Mesenchymal stem cell (in vitro differentiated cells and primary cell): ENCODE data around the gene ZNF23.

Experiments
- DNase-seq: peaks from one replicate; pipeline ENCODE4 v3.0.0-alpha.2; 2013
- H2AFZ ChIP-seq: one replicate; pipeline ENCODE4 v1.6.1; 2013; ENCODE audit warnings: low read depth, mild to moderate bottlenecking, control low read depth, inconsistent platforms, low read length, moderate library complexity
- H2AK5ac ChIP-seq: 2 replicates; pipeline ENCODE4 v1.6.1; 2013; ENCODE audit warnings: low read length, moderate library complexity, mild to moderate bottlenecking, inconsistent platforms; ENCODE audit not compliant: severe bottlenecking
- H2BK120ac ChIP-seq: one replicate; pipeline ENCODE4 v1.6.1; 2013; ENCODE audit warnings: low read depth, mild to moderate bottlenecking, inconsistent platforms, low read length, moderate library complexity
- H2BK12ac ChIP-seq, 2 experiments: one replicate each; pipeline ENCODE4 v1.6.1; 2013; ENCODE audit warnings: inconsistent platforms in 2 of 2, low read length in 2 of 2, mild to moderate bottlenecking in 2 of 2, moderate library complexity in 2 of 2, control low read depth in 1 of 2
- H2BK15ac ChIP-seq: one replicate; pipeline ENCODE4 v1.6.1; 2013; ENCODE audit warnings: mild to moderate bottlenecking, low read depth, inconsistent platforms; ENCODE audit not compliant: poor library complexity, severe bottlenecking
- H2BK5ac ChIP-seq: 2 replicates; pipeline ENCODE4 v1.6.1; 2013; ENCODE audit warnings: low read depth, mild to moderate bottlenecking, low read length, control low read depth, inconsistent platforms; ENCODE audit not compliant: poor library complexity, severe bottlenecking
- H3K14ac ChIP-seq, 2 experiments: one replicate each; pipeline ENCODE4 v1.6.1; 2013; ENCODE audit warnings: inconsistent platforms in 2 of 2, low read length in 2 of 2, control low read depth in 1 of 2, mild to moderate bottlenecking in 1 of 2, moderate library complexity in 1 of 2
- H3K18ac ChIP-seq, 2 experiments: one replicate each; pipeline ENCODE4 v1.6.1; 2013; ENCODE audit warnings: inconsistent platforms in 2 of 2, low read length in 2 of 2, control low read depth in 1 of 2, low read depth in 1 of 2, mild to moderate bottlenecking in 1 of 2
- H3K23ac ChIP-seq, 2 experiments: one replicate each; pipeline ENCODE4 v1.6.1; 2013; ENCODE audit warnings: inconsistent platforms in 2 of 2, low read length in 2 of 2, mild to moderate bottlenecking in 2 of 2, moderate library complexity in 2 of 2, control low read depth in 1 of 2
- H3K27ac ChIP-seq: 2 replicates; pipeline ENCODE4 v1.5.1; 2013; ENCODE audit warnings: mild to moderate bottlenecking, moderate library complexity, low read length, control low read depth, inconsistent platforms; ENCODE audit not compliant: poor library complexity, severe bottlenecking
- H3K27me3 ChIP-seq, 2 experiments: 2 replicates each; pipeline versions ENCODE4 v1.6.1 to v1.7.0; 2013; ENCODE audit warnings: low read length in 2 of 2, mild to moderate bottlenecking in 2 of 2, moderate library complexity in 2 of 2, control low read depth in 1 of 2, inconsistent platforms in 1 of 2; ENCODE audit not compliant: control insufficient read depth in 1 of 2, insufficient read depth in 1 of 2
- H3K36me3 ChIP-seq, 2 experiments: 2 replicates each; pipeline versions ENCODE4 v1.6.1 to v1.7.0; 2013; ENCODE audit warnings: low read length in 2 of 2, control low read depth in 1 of 2, inconsistent platforms in 1 of 2, low read depth in 1 of 2, mild to moderate bottlenecking in 1 of 2; ENCODE audit not compliant: insufficient read depth in 2 of 2, control insufficient read depth in 1 of 2
- H3K4ac ChIP-seq, 2 experiments: one replicate each; pipeline ENCODE4 v1.6.1; 2013; ENCODE audit warnings: inconsistent platforms in 2 of 2, low read length in 2 of 2, mild to moderate bottlenecking in 2 of 2, moderate library complexity in 2 of 2, control low read depth in 1 of 2, low read depth in 1 of 2
- H3K4me1 ChIP-seq: 2 replicates; pipeline ENCODE4 v1.6.1; 2013; ENCODE audit warnings: low read depth, low read length, control low read depth; ENCODE audit not compliant: control insufficient read depth, insufficient read depth
- H3K4me2 ChIP-seq: 2 replicates; pipeline ENCODE4 v1.6.1; 2013; ENCODE audit warnings: low read length, mild to moderate bottlenecking, inconsistent platforms; ENCODE audit not compliant: poor library complexity, severe bottlenecking
- H3K4me3 ChIP-seq, 2 experiments: 2 replicates each; pipeline versions ENCODE4 v1.5.1 to v1.7.0; 2013; ENCODE audit warnings: low read length in 2 of 2, mild to moderate bottlenecking in 2 of 2, control low read depth in 1 of 2, low read depth in 1 of 2; ENCODE audit not compliant: insufficient read depth in 1 of 2
- H3K79me1 ChIP-seq: replicated peaks from 2 replicates; pipeline ENCODE4 v1.6.1; 2013; ENCODE audit warnings: mild to moderate bottlenecking, control low read depth, low read length, inconsistent platforms; ENCODE audit not compliant: poor library complexity, severe bottlenecking
- H3K9ac ChIP-seq: 2 replicates; pipeline ENCODE4 v1.7.0; 2013; ENCODE audit warnings: mild to moderate bottlenecking, low read length, moderate library complexity
- H3K9me3 ChIP-seq: 2 replicates; pipeline ENCODE4 v1.7.0; 2013; ENCODE audit warnings: mild to moderate bottlenecking, low read length; ENCODE audit not compliant: control insufficient read depth
- H4K8ac ChIP-seq: one replicate; pipeline ENCODE4 v1.6.1; 2013; ENCODE audit warnings: inconsistent platforms, mild to moderate bottlenecking, low read length, moderate library complexity
- H4K91ac ChIP-seq: one replicate; pipeline ENCODE4 v1.6.1; 2013; ENCODE audit warnings: mild to moderate bottlenecking, low read length, inconsistent platforms
- WGBS: methylation state at CpG from one replicate; pipeline ENCODE4 v1.1.7; 2013; ENCODE audit warnings: mixed read lengths; 5-methylcytosine and 5-hydroxymethylcytosine counted together

ZNF23 gene

GRCh38 chr16:71493213-71493612, 31.2 kb upstream of the ZNF23 start:
- Histone ChIP-seq H3K36me3 (no peaks in the 10 kb centered on the region), H2BK5ac (no peak overlapping the region), H3K4ac (no peak overlapping the region), H2BK120ac (no peak overlapping the region), H2BK15ac (no peak overlapping the region), H4K8ac (no peak overlapping the region), H3K27me3 (peaks cover 0 to 9% of the 10 kb centered on the region in 2 experiments), H3K4me3 (no peak overlapping the region), H2BK12ac (no peak overlapping the region), H4K91ac (no peak overlapping the region), H3K14ac (no peak overlapping the region), H3K79me1 (no peaks in the 10 kb centered on the region), H3K18ac (no peak overlapping the region), H3K9me3 (no peaks in the 10 kb centered on the region), H3K4me1 (no peaks in the 10 kb centered on the region), H3K4me2 (no peak overlapping the region), H2AK5ac (no peak overlapping the region), H3K9ac (no peak overlapping the region), H3K23ac (no peak overlapping the region), H2AFZ (no peak overlapping the region), H3K27ac (no peak overlapping the region)
- 60% methylated on average over 3 of the region's 3 CpGs for WGBS
- DNase-seq = no peak

GRCh38 chr16:71492786-71493185, 30.7 kb upstream of the ZNF23 start:
- Histone ChIP-seq H3K4me1 (no peaks in the 10 kb centered on the region), H2BK15ac (no peak overlapping the region), H2AFZ (no peak overlapping the region), H3K27me3 (peaks cover 0 to 9% of the 10 kb centered on the region in 2 experiments), H3K14ac (no peak overlapping the region), H3K4me2 (no peak overlapping the region), H3K79me1 (no peaks in the 10 kb centered on the region), H4K91ac (no peak overlapping the region), H3K36me3 (no peaks in the 10 kb centered on the region), H3K23ac (no peak overlapping the region), H3K9ac (no peak overlapping the region), H3K27ac (no peak overlapping the region), H3K4ac (no peak overlapping the region), H2BK12ac (no peak overlapping the region), H3K4me3 (no peak overlapping the region), H3K18ac (no peak overlapping the region), H2BK5ac (no peak overlapping the region), H2BK120ac (no peak overlapping the region), H2AK5ac (no peak overlapping the region), H3K9me3 (no peaks in the 10 kb centered on the region), H4K8ac (no peak overlapping the region)
- 79% methylated on average over 1 of the region's 2 CpGs for WGBS
- DNase-seq = no peak

- Histone ChIP-seq H2AK5ac (no peak overlapping the region), H3K27ac (no peak overlapping the region), H2BK15ac (no peak overlapping the region), H4K91ac (no peak overlapping the region), H3K23ac (no peak overlapping the region), H3K4me3 (no peak overlapping the region), H3K14ac (no peak overlapping the region), H2AFZ (no peak overlapping the region), H3K4me1 (no peaks in the 10 kb centered on the region), H3K9me3 (no peaks in the 10 kb centered on the region), H3K9ac (no peak overlapping the region), H3K27me3 (peaks cover 0 to 9% of the 10 kb centered on the region in 2 experiments), H3K36me3 (no peaks in the 10 kb centered on the region), H3K4ac (no peak overlapping the region), H4K8ac (no peak overlapping the region), H3K4me2 (no peak overlapping the region), H3K79me1 (no peaks in the 10 kb centered on the region), H3K18ac (no peak overlapping the region), H2BK120ac (no peak overlapping the region), H2BK12ac (no peak overlapping the region), H2BK5ac (no peak overlapping the region)
- 27% methylated on average over 2 of the region's 3 CpGs for WGBS
- no peak for DNase-seq
Observed at GRCh38 chr16:71491054-71491453, 29.0 kb upstream of the ZNF23 start.

GRCh38 chr16:71490361-71490760, 28.3 kb upstream of the ZNF23 start:
- H4K91ac ChIP-seq = no peak overlapping the region
- H3K4ac ChIP-seq = no peak overlapping the region
- no peak overlapping the region for H2BK15ac ChIP-seq
- no peak overlapping the region for H3K14ac ChIP-seq
- no peaks in the 10 kb centered on the region for H3K4me1 ChIP-seq
- H3K18ac ChIP-seq = no peak overlapping the region
- H2AFZ ChIP-seq = no peak overlapping the region
- H2BK120ac ChIP-seq = no peak overlapping the region
- no peak overlapping the region for H2BK5ac ChIP-seq
- H4K8ac ChIP-seq = no peak overlapping the region
- no peak overlapping the region for H3K9ac ChIP-seq
- H2AK5ac ChIP-seq = no peak overlapping the region
- no peak for DNase-seq
- H3K36me3 ChIP-seq = no peaks in the 10 kb centered on the region
- no peak overlapping the region for H2BK12ac ChIP-seq
- H3K9me3 ChIP-seq = no peaks in the 10 kb centered on the region
- no peaks in the 10 kb centered on the region for H3K79me1 ChIP-seq
- H3K23ac ChIP-seq = no peak overlapping the region
- H3K27me3 ChIP-seq = peaks cover 0 to 9% of the 10 kb centered on the region in 2 experiments
- no peak overlapping the region for H3K27ac ChIP-seq
- no peak overlapping the region for H3K4me3 ChIP-seq
- H3K4me2 ChIP-seq = no peak overlapping the region
